Measurements from ENCODE around the gene EMILIN2.

DNA sequence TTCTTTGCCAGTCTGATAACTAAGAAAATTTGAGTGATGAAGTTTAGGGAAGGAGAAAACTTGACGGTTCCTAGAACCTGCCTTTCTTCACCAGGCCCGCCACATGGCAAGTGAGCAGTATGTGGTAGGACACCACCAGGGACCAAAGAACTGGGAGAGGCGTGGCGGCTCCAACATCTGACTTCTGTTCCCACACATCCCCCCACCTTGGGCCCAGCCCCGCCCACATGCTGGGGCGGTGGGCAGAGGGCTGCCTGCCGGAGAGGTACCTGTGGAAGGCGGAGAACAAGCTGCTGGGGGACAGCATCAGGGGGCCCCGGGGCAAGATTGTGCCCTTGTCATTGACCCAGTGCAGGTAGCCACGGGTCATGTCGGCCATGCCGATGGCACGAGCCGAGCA is 75.0 kb downstream of the EMILIN2 start:
- TF ChIP-seq, protein P1, sequence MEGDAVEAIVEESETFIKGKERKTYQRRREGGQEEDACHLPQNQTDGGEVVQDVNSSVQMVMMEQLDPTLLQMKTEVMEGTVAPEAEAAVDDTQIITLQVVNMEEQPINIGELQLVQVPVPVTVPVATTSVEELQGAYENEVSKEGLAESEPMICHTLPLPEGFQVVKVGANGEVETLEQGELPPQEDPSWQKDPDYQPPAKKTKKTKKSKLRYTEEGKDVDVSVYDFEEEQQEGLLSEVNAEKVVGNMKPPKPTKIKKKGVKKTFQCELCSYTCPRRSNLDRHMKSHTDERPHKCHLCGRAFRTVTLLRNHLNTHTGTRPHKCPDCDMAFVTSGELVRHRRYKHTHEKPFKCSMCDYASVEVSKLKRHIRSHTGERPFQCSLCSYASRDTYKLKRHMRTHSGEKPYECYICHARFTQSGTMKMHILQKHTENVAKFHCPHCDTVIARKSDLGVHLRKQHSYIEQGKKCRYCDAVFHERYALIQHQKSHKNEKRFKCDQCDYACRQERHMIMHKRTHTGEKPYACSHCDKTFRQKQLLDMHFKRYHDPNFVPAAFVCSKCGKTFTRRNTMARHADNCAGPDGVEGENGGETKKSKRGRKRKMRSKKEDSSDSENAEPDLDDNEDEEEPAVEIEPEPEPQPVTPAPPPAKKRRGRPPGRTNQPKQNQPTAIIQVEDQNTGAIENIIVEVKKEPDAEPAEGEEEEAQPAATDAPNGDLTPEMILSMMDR (IDR thresholded peaks at IDR 0.05): no peak
- no peak for TF ChIP-seq ZFX (IDR thresholded peaks at IDR 0.05; ENCODE audit: borderline replicate concordance)

Data from 22Rv1 (cell line).